ENCODE measurements around the gene STPG4.

GRCh38 chr2:47050021-47050760 lies 104.9 kb downstream of the STPG4 start:
- TF ChIP-seq TBP (IDR thresholded peaks at IDR 0.05; ENCODE audit: low read depth, low read length) (no peak), MAFK (IDR thresholded peaks at IDR 0.05; ENCODE audit: low read depth, low read length) (no peak), CHD1 (IDR thresholded peaks at IDR 0.05; ENCODE audit: low read depth, low read length) (no peak), POLR2AphosphoS5 (IDR thresholded peaks at IDR 0.05; ENCODE audit: low read depth, low read length) (no peak), CTCF (IDR thresholded peaks at IDR 0.05; ENCODE audit: control extremely low read depth in 1 of 3, insufficient read depth in 1 of 3, low read depth in 1 of 3, low read length in 3 of 3) (no peak), YY1 (IDR thresholded peaks at IDR 0.05; ENCODE audit: low read depth, low read length) (no peak), SIN3A (conservative IDR thresholded peaks at IDR 0.05 in 1 of 2, IDR thresholded peaks at IDR 0.05 in 1 of 2; ENCODE audit: low read depth in 1 of 2, low read length in 2 of 2) (no peak), EZH2 (IDR thresholded peaks at IDR 0.05; ENCODE audit: low read depth, low read length, severe bottlenecking) (no peak), RAD21 (IDR thresholded peaks at IDR 0.05 in 1 of 2, conservative IDR thresholded peaks at IDR 0.05 in 1 of 2; ENCODE audit: low read depth in 2 of 2, low read length in 2 of 2) (no peak), NRF1 (IDR thresholded peaks at IDR 0.05; ENCODE audit: low read depth, low read length) (no peak), RFX5 (IDR thresholded peaks at IDR 0.05; ENCODE audit: borderline replicate concordance, low read depth, low read length) (no peak), SRF (IDR thresholded peaks at IDR 0.05; ENCODE audit: low read depth, low read length) (no peak)
- TF ChIP-seq, protein P1, sequence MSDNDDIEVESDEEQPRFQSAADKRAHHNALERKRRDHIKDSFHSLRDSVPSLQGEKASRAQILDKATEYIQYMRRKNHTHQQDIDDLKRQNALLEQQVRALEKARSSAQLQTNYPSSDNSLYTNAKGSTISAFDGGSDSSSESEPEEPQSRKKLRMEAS (IDR thresholded peaks at IDR 0.05), result no peak

Data from H1 (cell line).